Mucosa of descending colon (tissue), 3 donors: ENCODE measurements around the gene CDO1. TPM values are rescaled to one million over a fixed set of nuclear protein-coding genes. Genes with fewer than 3 reads are reported as not detected.

Source experiments
- ATAC-seq: fragments of 200-7000 bp; cut with Tn5 transposase; one replicate; pipeline ENCODE4 v1.9.1; 2020; ENCODE audit warnings: mild to moderate bottlenecking, moderate library complexity
- DNase-seq, 3 donors: peaks; one replicate each; pipeline ENCODE4 v3.0.0-alpha.2; 2020
- H3K36me3 ChIP-seq: fragments of 200-600 bp; one replicate; pipeline ENCODE4 v1.8.0; 2021; ENCODE audit warnings: low read depth, mild to moderate bottlenecking
- H3K4me1 ChIP-seq: fragments of 200-600 bp; one replicate; pipeline ENCODE4 v1.8.0; 2021; ENCODE audit warnings: low read depth, mild to moderate bottlenecking
- H3K4me3 ChIP-seq: fragments of 200-600 bp; one replicate; pipeline ENCODE4 v1.8.0; 2021; ENCODE audit warnings: mild to moderate bottlenecking
- H3K9me3 ChIP-seq: fragments of 200-600 bp; one replicate; pipeline ENCODE4 v1.8.0; 2021; ENCODE audit warnings: mild to moderate bottlenecking
- intact Hi-C, 2 donors: fragments of 100-400 bp; cut with DNase I in 1 of 2; cut with micrococcal nuclease in 1 of 2; formaldehyde crosslinking; loops; one replicate each; pipeline versions ENCODE4 v1.11.0 to v1.11.1; 2022; cut with DNase I, micrococcal nuclease
- total RNA-seq, 3 donors: library from RNA; stranded (reverse); fragmentation: NEBNext Ultra II Directional in 2 of 3; extraction: Animal tissue kit (Norgen Biotek cat#: 25700) in 2 of 3; gene quantifications; one replicate each; pipeline versions ENCODE4 v1.2.1 to v1.2.4, GENCODE V29; 2021 to 2023
- TF ChIP-seq, protein P1 (sequence below): fragments of 200-600 bp; IDR thresholded peaks from one replicate; pipeline ENCODE4 v1.8.0; 2022; ENCODE audit warnings: antibody characterized with exemption, mild to moderate bottlenecking
- donor health status: DM: no; HTN: no; CAD: no; lungs with moderate emphysema.
- donor health status: DM: no; HTN: no; CAD: no.
- donor health status: DM: no; HTN: yes; CAD: no.

The CDO1 gene
- total RNA-seq, 3 donors from 2014 or later: 2.0 to 3.0 TPM; not detected in 1

DNA sequence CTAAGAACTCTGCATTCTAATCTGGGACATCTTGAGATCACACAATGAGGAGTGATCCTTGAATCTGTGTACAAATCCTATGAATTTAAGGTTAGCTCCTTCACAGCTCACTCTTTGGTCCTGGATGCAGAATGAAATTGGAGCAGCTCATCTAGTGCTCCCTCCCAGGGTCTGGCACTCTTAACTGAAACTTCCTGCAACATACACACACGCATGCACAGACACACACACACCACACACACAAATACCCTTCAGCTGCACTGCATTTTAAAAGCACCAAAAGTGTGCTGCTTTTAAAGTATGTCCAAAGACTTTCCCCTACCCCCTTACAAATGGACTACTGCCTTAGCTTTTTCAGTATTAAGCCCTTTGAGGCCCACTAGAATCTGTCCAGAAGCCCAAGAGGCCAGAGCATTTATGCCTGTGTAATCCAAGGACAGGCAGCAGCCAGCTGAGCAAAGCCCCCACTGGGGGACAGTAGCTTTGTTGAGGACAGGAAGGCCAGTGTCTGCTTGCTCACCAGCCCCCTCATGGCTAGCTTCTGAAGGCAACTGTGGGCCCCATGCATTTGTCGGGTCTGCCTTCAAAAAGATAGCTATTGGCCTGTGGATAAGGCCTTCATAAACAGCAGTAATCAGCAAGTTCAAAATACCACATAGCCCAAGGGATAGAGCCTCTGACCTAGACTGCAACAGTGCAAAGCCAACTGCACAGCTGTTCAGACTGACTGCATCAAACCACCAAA is 43.6 kb downstream of the CDO1 start:
- DNase-seq (no peak), ATAC-seq (no peak)
- Histone ChIP-seq H3K9me3 (no peaks in the 10 kb centered on the region), H3K4me3 (no peak overlapping the region), H3K4me1 (no peaks in the 10 kb centered on the region), H3K36me3 (no peaks in the 10 kb centered on the region)
- intact Hi-C loops: no loop called here
- TF ChIP-seq, protein P1, sequence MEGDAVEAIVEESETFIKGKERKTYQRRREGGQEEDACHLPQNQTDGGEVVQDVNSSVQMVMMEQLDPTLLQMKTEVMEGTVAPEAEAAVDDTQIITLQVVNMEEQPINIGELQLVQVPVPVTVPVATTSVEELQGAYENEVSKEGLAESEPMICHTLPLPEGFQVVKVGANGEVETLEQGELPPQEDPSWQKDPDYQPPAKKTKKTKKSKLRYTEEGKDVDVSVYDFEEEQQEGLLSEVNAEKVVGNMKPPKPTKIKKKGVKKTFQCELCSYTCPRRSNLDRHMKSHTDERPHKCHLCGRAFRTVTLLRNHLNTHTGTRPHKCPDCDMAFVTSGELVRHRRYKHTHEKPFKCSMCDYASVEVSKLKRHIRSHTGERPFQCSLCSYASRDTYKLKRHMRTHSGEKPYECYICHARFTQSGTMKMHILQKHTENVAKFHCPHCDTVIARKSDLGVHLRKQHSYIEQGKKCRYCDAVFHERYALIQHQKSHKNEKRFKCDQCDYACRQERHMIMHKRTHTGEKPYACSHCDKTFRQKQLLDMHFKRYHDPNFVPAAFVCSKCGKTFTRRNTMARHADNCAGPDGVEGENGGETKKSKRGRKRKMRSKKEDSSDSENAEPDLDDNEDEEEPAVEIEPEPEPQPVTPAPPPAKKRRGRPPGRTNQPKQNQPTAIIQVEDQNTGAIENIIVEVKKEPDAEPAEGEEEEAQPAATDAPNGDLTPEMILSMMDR: no peak

GRCh38 chr5:115770466-115770865 is 46.0 kb downstream of the CDO1 start:
- peak in 2 of 3 donors; percentile 9 to 24 for DNase-seq
- Histone ChIP-seq H3K36me3 (no peaks in the 10 kb centered on the region), H3K4me3 (no peak overlapping the region), H3K4me1 (no peaks in the 10 kb centered on the region), H3K9me3 (no peaks in the 10 kb centered on the region)
- intact Hi-C loops: no loop called here
- no peak for ATAC-seq
- TF ChIP-seq, protein P1: no peak

DNA sequence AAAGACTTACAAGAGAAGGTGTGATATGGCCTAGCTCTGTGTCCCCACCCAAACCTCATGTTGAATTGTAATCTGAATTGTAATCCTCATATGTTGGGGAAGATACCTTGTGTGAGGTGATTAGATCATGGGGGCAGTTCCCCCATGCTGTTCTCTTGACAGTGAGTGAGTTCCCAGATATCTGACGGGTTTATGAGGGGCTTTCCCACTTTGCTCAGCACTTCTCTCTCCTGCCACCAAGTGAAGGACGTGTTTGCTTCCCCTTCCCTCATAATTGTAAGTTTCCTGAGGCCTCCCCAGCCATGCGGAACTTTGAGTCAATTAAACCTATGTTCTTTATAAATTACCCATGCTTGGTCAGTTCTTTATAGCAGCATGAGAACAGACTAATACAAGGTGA is 49.0 kb downstream of the CDO1 start:
- intact Hi-C loops: no loop called here
- no peak overlapping the region for H3K4me3 ChIP-seq
- no peaks in the 10 kb centered on the region for H3K9me3 ChIP-seq
- H3K4me1 ChIP-seq: no peaks in the 10 kb centered on the region
- TF ChIP-seq, protein P1: no peak
- DNase-seq (no peak), ATAC-seq (no peak)
- no peaks in the 10 kb centered on the region for H3K36me3 ChIP-seq

GRCh38 chr5:115766608-115767007 is 49.9 kb downstream of the CDO1 start:
- DNase-seq (no peak), ATAC-seq (no peak)
- Histone ChIP-seq H3K4me1 (no peaks in the 10 kb centered on the region), H3K36me3 (no peaks in the 10 kb centered on the region), H3K4me3 (no peak overlapping the region), H3K9me3 (no peaks in the 10 kb centered on the region)
- TF ChIP-seq, protein P1: no peak
- intact Hi-C loops: no loop called here

GRCh38 chr5:115758356-115758755 is 58.1 kb downstream of the CDO1 start:
- Histone ChIP-seq H3K4me3 (no peak overlapping the region), H3K4me1 (no peaks in the 10 kb centered on the region), H3K36me3 (no peaks in the 10 kb centered on the region), H3K9me3 (no peaks in the 10 kb centered on the region)
- TF ChIP-seq, protein P1: no peak
- intact Hi-C loops: no loop called here
- ATAC-seq: no peak
- no peak for DNase-seq

- no peak for ATAC-seq
- no peaks in the 10 kb centered on the region for H3K36me3 ChIP-seq
- no peak for DNase-seq
- intact Hi-C loops: no loop called here
- no peaks in the 10 kb centered on the region for H3K9me3 ChIP-seq
- TF ChIP-seq, protein P1: no peak
- H3K4me1 ChIP-seq: no peaks in the 10 kb centered on the region
- H3K4me3 ChIP-seq: no peak overlapping the region
Measured at GRCh38 chr5:115755675-115756074, 60.8 kb downstream of the CDO1 start.
